Fibroblast of lung (primary cell): ENCODE results near the gene PCDH9. TPM values are rescaled to one million over a fixed set of nuclear protein-coding genes. Genes with fewer than 3 reads are reported as not detected.

ENCODE experiments used
- DNase-seq, 2 donors: peaks; one replicate each; pipeline versions ENCODE4 v3.0.0 to v3.0.0-alpha.2; 2010; ENCODE audit warnings: low read depth in 2 of 2
- H2AFZ ChIP-seq: 2 replicates; pipeline ENCODE4 v1.5.1; 2012; ENCODE audit warnings: low read length, control low read depth, inconsistent platforms
- H3K27ac ChIP-seq: 2 replicates; pipeline ENCODE4 v1.5.1; 2011; ENCODE audit warnings: low read length, control low read depth; ENCODE audit not compliant: insufficient read depth
- H3K27me3 ChIP-seq: 2 replicates; pipeline ENCODE4 v1.5.1; 2011; ENCODE audit warnings: mild to moderate bottlenecking, low read length; ENCODE audit not compliant: control insufficient read depth, insufficient read depth
- H3K36me3 ChIP-seq: 2 replicates; pipeline ENCODE4 v1.5.1; 2011; ENCODE audit warnings: low read length; ENCODE audit not compliant: control insufficient read depth, insufficient read depth
- H3K4me1 ChIP-seq: 2 replicates; pipeline ENCODE4 v1.5.1; 2011; ENCODE audit warnings: low read length; ENCODE audit not compliant: control insufficient read depth, insufficient read depth; ENCODE audit errors: extremely low read depth
- H3K4me2 ChIP-seq: 2 replicates; pipeline ENCODE4 v1.5.1; 2011; ENCODE audit warnings: low read length, control low read depth; ENCODE audit not compliant: insufficient read depth; ENCODE audit errors: extremely low read depth
- H3K4me3 ChIP-seq, 4 experiments: fragments of 200-600 bp in 1 of 4; sonication (generic) in 1 of 4; replicated peaks in 1 of 4; 2 replicates each; pipeline ENCODE4 v1.5.1; 2011 to 2016; ENCODE audit warnings: low read length in 4 of 4, low read depth in 3 of 4, mild to moderate bottlenecking in 3 of 4, control low read depth in 2 of 4, inconsistent platforms in 1 of 4, mixed read lengths in 1 of 4; ENCODE audit not compliant: insufficient read depth in 1 of 4; ENCODE audit errors: control extremely low read depth in 1 of 4
- H3K79me2 ChIP-seq: 2 replicates; pipeline ENCODE4 v1.5.1; 2012; ENCODE audit warnings: mild to moderate bottlenecking, low read length, inconsistent platforms; ENCODE audit not compliant: control insufficient read depth, insufficient read depth
- H3K9ac ChIP-seq: 2 replicates; pipeline ENCODE4 v1.5.1; 2011; ENCODE audit warnings: mild to moderate bottlenecking, low read length, control low read depth; ENCODE audit not compliant: insufficient read depth
- H3K9me3 ChIP-seq: 2 replicates; pipeline ENCODE4 v1.5.1; 2012; ENCODE audit warnings: low read depth, low read length; ENCODE audit not compliant: control insufficient read depth, insufficient read depth
- H4K20me1 ChIP-seq: 2 replicates; pipeline ENCODE4 v1.5.1; 2011; ENCODE audit warnings: low read length; ENCODE audit not compliant: control insufficient read depth, insufficient read depth; ENCODE audit errors: extremely low read depth
- CTCF ChIP-seq, 2 donors: IDR thresholded peaks in 1 of 2; conservative IDR thresholded peaks in 1 of 2; 1 replicate in 1 of 2; 2 replicates in 1 of 2; pipeline ENCODE4 v1.5.1; 2011 to 2012; ENCODE audit warnings: low read length in 2 of 2, control low read depth in 1 of 2, inconsistent platforms in 1 of 2, low read depth in 1 of 2, mild to moderate bottlenecking in 1 of 2
- EZH2 ChIP-seq: IDR thresholded peaks from 2 replicates; pipeline ENCODE4 v1.5.1; 2012; ENCODE audit warnings: low read length, control low read depth, mild to moderate bottlenecking; ENCODE audit errors: missing control alignments
- polyA plus RNA-seq, 2 donors: library from polyadenylated mRNA; depleted of rRNA in 1 of 2; stranded (reverse) in 1 of 2; unstranded in 1 of 2; fragments of >200 nt; gene quantifications; 2 replicates each; pipeline ENCODE4 v1.2.1, GENCODE V29; 2011 to 2012; ENCODE audit warnings: missing spikeins in 1 of 2
- total RNA-seq: library from RNA; depleted of rRNA; stranded (reverse); fragments of >200 nt; gene quantifications from 2 replicates; pipeline ENCODE4 v1.2.1, GENCODE V29; 2014

Gene PCDH9
- total and polyA plus RNA-seq, 2 donors (not counting 1 experiment from before 2014, with no cell fraction given) = 0.50 to 0.67 TPM

GRCh38 chr13:66440938-66441337 is 789.2 kb downstream of the PCDH9 start:
- no peak for DNase-seq
- TF ChIP-seq EZH2 (no peak), CTCF (conservative IDR thresholded peaks at IDR 0.05 in 1 of 2, IDR thresholded peaks at IDR 0.05 in 1 of 2; ENCODE audit: low read depth in 1 of 2, low read length in 2 of 2) (no peak)
- Histone ChIP-seq H3K27ac (no peak overlapping the region), H3K79me2 (no peaks in the 10 kb centered on the region), H3K4me3 (no peak overlapping the region), H3K9me3 (no peaks in the 10 kb centered on the region), H4K20me1 (no peaks in the 10 kb centered on the region), H3K4me2 (no peak overlapping the region), H3K27me3 (no peaks in the 10 kb centered on the region), H3K4me1 (no peaks in the 10 kb centered on the region), H2AFZ (no peak overlapping the region), H3K36me3 (no peaks in the 10 kb centered on the region), H3K9ac (no peak overlapping the region)

- Histone ChIP-seq H3K4me3 (no peak overlapping the region), H3K4me1 (no peaks in the 10 kb centered on the region), H2AFZ (no peak overlapping the region), H4K20me1 (no peaks in the 10 kb centered on the region), H3K79me2 (no peaks in the 10 kb centered on the region), H3K27ac (no peak overlapping the region), H3K9me3 (no peaks in the 10 kb centered on the region), H3K4me2 (no peak overlapping the region), H3K27me3 (no peaks in the 10 kb centered on the region), H3K9ac (no peak overlapping the region), H3K36me3 (no peaks in the 10 kb centered on the region)
- TF ChIP-seq EZH2 (no peak), CTCF (conservative IDR thresholded peaks at IDR 0.05 in 1 of 2, IDR thresholded peaks at IDR 0.05 in 1 of 2; ENCODE audit: low read depth in 1 of 2, low read length in 2 of 2) (no peak)
- no peak for DNase-seq
Observed at GRCh38 chr13:66430728-66431127, 799.4 kb downstream of the PCDH9 start.

GRCh38 chr13:66430269-66430668 is 799.9 kb downstream of the PCDH9 start:
- H3K4me1 ChIP-seq = no peaks in the 10 kb centered on the region
- H3K9me3 ChIP-seq = no peaks in the 10 kb centered on the region
- H3K9ac ChIP-seq = no peak overlapping the region
- no peak for TF ChIP-seq CTCF (conservative IDR thresholded peaks at IDR 0.05 in 1 of 2, IDR thresholded peaks at IDR 0.05 in 1 of 2; ENCODE audit: low read depth in 1 of 2, low read length in 2 of 2)
- TF ChIP-seq EZH2 = no peak
- no peak overlapping the region for H3K27ac ChIP-seq
- no peak overlapping the region for H3K4me3 ChIP-seq
- H4K20me1 ChIP-seq = no peaks in the 10 kb centered on the region
- DNase-seq = peak in 1 of 2 donors; percentile 52
- no peak overlapping the region for H3K4me2 ChIP-seq
- H2AFZ ChIP-seq = no peak overlapping the region
- no peaks in the 10 kb centered on the region for H3K27me3 ChIP-seq
- H3K79me2 ChIP-seq = no peaks in the 10 kb centered on the region
- H3K36me3 ChIP-seq = no peaks in the 10 kb centered on the region
